ENCODE measurements around the gene SERGEF.

The SERGEF gene

GRCh38 chr11:17751558-17751957 is 261.3 kb downstream of the SERGEF start:
- no peak overlapping the region for H3K4me3 ChIP-seq (ENCODE audit: low read length)
- DNase-seq (ENCODE audit: low read depth) = no peak

GRCh38 chr11:17750801-17751165 is 262.1 kb downstream of the SERGEF start:
- Histone ChIP-seq H3K27me3 (replicated peaks; ENCODE audit: control insufficient read depth, insufficient read depth, low read length) (peaks cover 75% of the 10 kb centered on the region), H3K4me1 (ENCODE audit: control insufficient read depth, insufficient read depth, low read length) (peaks cover 9% of the 10 kb centered on the region), H3K36me3 (ENCODE audit: control insufficient read depth, insufficient read depth, low read length, severe bottlenecking) (no peaks in the 10 kb centered on the region), H3K4me3 (ENCODE audit: low read length) (no peak overlapping the region), H3K9ac (ENCODE audit: low read length) (no peak overlapping the region), H3K9me3 (ENCODE audit: control insufficient read depth, low read length) (no peaks in the 10 kb centered on the region)
- no peak for DNase-seq (ENCODE audit: low read depth)

More at GRCh38 chr11:17751558-17751957, 261.3 kb downstream of the SERGEF start:
- no peaks in the 10 kb centered on the region for H3K9me3 ChIP-seq (ENCODE audit: control insufficient read depth, low read length)
- peaks cover 9% of the 10 kb centered on the region for H3K4me1 ChIP-seq (ENCODE audit: control insufficient read depth, insufficient read depth, low read length)
- no peak overlapping the region for H3K9ac ChIP-seq (ENCODE audit: low read length)
- no peaks in the 10 kb centered on the region for H3K36me3 ChIP-seq (ENCODE audit: control insufficient read depth, insufficient read depth, low read length, severe bottlenecking)
- H3K27me3 ChIP-seq (replicated peaks; ENCODE audit: control insufficient read depth, insufficient read depth, low read length) = peaks cover 82% of the 10 kb centered on the region

- no peaks in the 10 kb centered on the region for H3K9me3 ChIP-seq (ENCODE audit: control insufficient read depth, low read length)
- no peak overlapping the region for H3K4me3 ChIP-seq (ENCODE audit: low read length)
- H3K36me3 ChIP-seq (ENCODE audit: control insufficient read depth, insufficient read depth, low read length, severe bottlenecking) = no peaks in the 10 kb centered on the region
- DNase-seq (ENCODE audit: low read depth) = no peak
- peaks cover 70% of the 10 kb centered on the region for H3K27me3 ChIP-seq (replicated peaks; ENCODE audit: control insufficient read depth, insufficient read depth, low read length)
- peaks cover 9% of the 10 kb centered on the region for H3K4me1 ChIP-seq (ENCODE audit: control insufficient read depth, insufficient read depth, low read length)
- H3K9ac ChIP-seq (ENCODE audit: low read length) = no peak overlapping the region
Measured at GRCh38 chr11:17750013-17750800, 262.6 kb downstream of the SERGEF start.

- Histone ChIP-seq H3K36me3 (ENCODE audit: control insufficient read depth, insufficient read depth, low read length, severe bottlenecking) (no peaks in the 10 kb centered on the region), H3K4me3 (ENCODE audit: low read length) (no peak overlapping the region), H3K9ac (ENCODE audit: low read length) (no peak overlapping the region), H3K27me3 (replicated peaks; ENCODE audit: control insufficient read depth, insufficient read depth, low read length) (peaks cover 59% of the 10 kb centered on the region), H3K4me1 (ENCODE audit: control insufficient read depth, insufficient read depth, low read length) (peaks cover 9% of the 10 kb centered on the region), H3K9me3 (ENCODE audit: control insufficient read depth, low read length) (no peaks in the 10 kb centered on the region)
- no peak for DNase-seq (ENCODE audit: low read depth)
Measured at GRCh38 chr11:17748761-17749721, 263.8 kb downstream of the SERGEF start.

GRCh38 chr11:17748044-17748443 is 264.8 kb downstream of the SERGEF start:
- Histone ChIP-seq H3K27me3 (replicated peaks; ENCODE audit: control insufficient read depth, insufficient read depth, low read length) (peaks cover 54% of the 10 kb centered on the region), H3K36me3 (ENCODE audit: control insufficient read depth, insufficient read depth, low read length, severe bottlenecking) (no peaks in the 10 kb centered on the region), H3K9me3 (ENCODE audit: control insufficient read depth, low read length) (no peaks in the 10 kb centered on the region), H3K9ac (ENCODE audit: low read length) (no peak overlapping the region), H3K4me3 (ENCODE audit: low read length) (no peak overlapping the region), H3K4me1 (ENCODE audit: control insufficient read depth, insufficient read depth, low read length) (peaks cover 9% of the 10 kb centered on the region)
- DNase-seq (ENCODE audit: low read depth) = no peak

- no peaks in the 10 kb centered on the region for H3K9me3 ChIP-seq (ENCODE audit: control insufficient read depth, low read length)
- DNase-seq (ENCODE audit: low read depth) = no peak
- peaks cover 9% of the 10 kb centered on the region for H3K4me1 ChIP-seq (ENCODE audit: control insufficient read depth, insufficient read depth, low read length)
- H3K36me3 ChIP-seq (ENCODE audit: control insufficient read depth, insufficient read depth, low read length, severe bottlenecking) = no peaks in the 10 kb centered on the region
- H3K9ac ChIP-seq (ENCODE audit: low read length) = no peak overlapping the region
- no peak overlapping the region for H3K4me3 ChIP-seq (ENCODE audit: low read length)
- H3K27me3 ChIP-seq (replicated peaks; ENCODE audit: control insufficient read depth, insufficient read depth, low read length) = peaks cover 47% of the 10 kb centered on the region
Measured at GRCh38 chr11:17747131-17747955, 265.5 kb downstream of the SERGEF start.

- H3K27me3 ChIP-seq (replicated peaks; ENCODE audit: control insufficient read depth, insufficient read depth, low read length) = peaks cover 42% of the 10 kb centered on the region
- no peak overlapping the region for H3K9ac ChIP-seq (ENCODE audit: low read length)
- DNase-seq (ENCODE audit: low read depth) = no peak
- peaks cover 9% of the 10 kb centered on the region for H3K4me1 ChIP-seq (ENCODE audit: control insufficient read depth, insufficient read depth, low read length)
- no peaks in the 10 kb centered on the region for H3K9me3 ChIP-seq (ENCODE audit: control insufficient read depth, low read length)
- H3K36me3 ChIP-seq (ENCODE audit: control insufficient read depth, insufficient read depth, low read length, severe bottlenecking) = no peaks in the 10 kb centered on the region
- no peak overlapping the region for H3K4me3 ChIP-seq (ENCODE audit: low read length)
Measured at GRCh38 chr11:17746096-17746495, 266.8 kb downstream of the SERGEF start.

- Histone ChIP-seq H3K9ac (ENCODE audit: low read length) (no peak overlapping the region), H3K27me3 (replicated peaks; ENCODE audit: control insufficient read depth, insufficient read depth, low read length) (peaks cover 42% of the 10 kb centered on the region), H3K9me3 (ENCODE audit: control insufficient read depth, low read length) (no peaks in the 10 kb centered on the region), H3K4me1 (ENCODE audit: control insufficient read depth, insufficient read depth, low read length) (peaks cover 3% of the 10 kb centered on the region), H3K36me3 (ENCODE audit: control insufficient read depth, insufficient read depth, low read length, severe bottlenecking) (no peaks in the 10 kb centered on the region), H3K4me3 (ENCODE audit: low read length) (no peak overlapping the region)
- DNase-seq (ENCODE audit: low read depth) = no peak
Measured at GRCh38 chr11:17745023-17745772, 267.6 kb downstream of the SERGEF start.

GRCh38 chr11:17744151-17744940 is 268.5 kb downstream of the SERGEF start:
- peaks cover 42% of the 10 kb centered on the region for H3K27me3 ChIP-seq (replicated peaks; ENCODE audit: control insufficient read depth, insufficient read depth, low read length)

GRCh38 chr11:17743808-17744119 is 269.1 kb downstream of the SERGEF start:
- H3K4me3 ChIP-seq (ENCODE audit: low read length) = no peak overlapping the region
- no peaks in the 10 kb centered on the region for H3K4me1 ChIP-seq (ENCODE audit: control insufficient read depth, insufficient read depth, low read length)
- DNase-seq (ENCODE audit: low read depth) = no peak
- no peaks in the 10 kb centered on the region for H3K9me3 ChIP-seq (ENCODE audit: control insufficient read depth, low read length)
- H3K27me3 ChIP-seq (replicated peaks; ENCODE audit: control insufficient read depth, insufficient read depth, low read length) = peaks cover 42% of the 10 kb centered on the region
- H3K9ac ChIP-seq (ENCODE audit: low read length) = no peak overlapping the region
- H3K36me3 ChIP-seq (ENCODE audit: control insufficient read depth, insufficient read depth, low read length, severe bottlenecking) = no peaks in the 10 kb centered on the region

More at GRCh38 chr11:17744151-17744940, 268.5 kb downstream of the SERGEF start:
- Histone ChIP-seq H3K4me3 (ENCODE audit: low read length) (no peak overlapping the region), H3K9me3 (ENCODE audit: control insufficient read depth, low read length) (no peaks in the 10 kb centered on the region), H3K9ac (ENCODE audit: low read length) (no peak overlapping the region), H3K4me1 (ENCODE audit: control insufficient read depth, insufficient read depth, low read length) (no peaks in the 10 kb centered on the region), H3K36me3 (ENCODE audit: control insufficient read depth, insufficient read depth, low read length, severe bottlenecking) (no peaks in the 10 kb centered on the region)
- no peak for DNase-seq (ENCODE audit: low read depth)

Data from adipocyte (in vitro differentiated cells).